ENCODE measurements around the gene PF4V1. TPM values are rescaled to one million over a fixed set of nuclear protein-coding genes. Genes with fewer than 3 reads are reported as not detected.

PF4V1 gene
- total and polyA plus RNA-seq, 9 of the 15 experiments (the other 6 are each of a cell fraction or from before 2014, with no cell fraction given) = not detected

GRCh38 chr4:73841243-73841925 lies 11.7 kb upstream of the PF4V1 start (continued):
- TF ChIP-seq E2F4 (CRISPR knock-in tag; IDR thresholded peaks at IDR 0.05; ENCODE audit: low read depth) (no peak), EZH2 (IDR thresholded peaks at IDR 0.05; ENCODE audit: borderline replicate concordance, low read depth, low read length) (no peak), TOE1 (IDR thresholded peaks at IDR 0.05; ENCODE audit: borderline replicate concordance) (no peak), TOE1 (CRISPR knock-in tag; IDR thresholded peaks at IDR 0.05; ENCODE audit: borderline replicate concordance, low read depth) (no peak)

- H3K9me3 ChIP-seq (replicated peaks; ENCODE audit: control insufficient read depth, insufficient read depth, low read depth, low read length) = no peaks in the 10 kb centered on the region
- no peaks in the 10 kb centered on the region for H3K27me3 ChIP-seq (ENCODE audit: control insufficient read depth in 2 of 2, insufficient read depth in 2 of 2, low read length in 2 of 2)
- no peak overlapping the region for H2AFZ ChIP-seq (ENCODE audit: low read depth, low read length)
- no peak for DNase-seq (ENCODE audit: extremely low read depth in 1 of 4, low spot score in 3 of 4)
- no TSS peak for BruUV-seq (replicated peaks)
- no peak overlapping the region for H3K27ac ChIP-seq (ENCODE audit: extremely low read depth, low read depth, low read length)
- H4K20me1 ChIP-seq (replicated peaks; ENCODE audit: control insufficient read depth, insufficient read depth, low read length) = no peaks in the 10 kb centered on the region
- H3K79me2 ChIP-seq (ENCODE audit: control insufficient read depth, insufficient read depth, low read length) = no peaks in the 10 kb centered on the region
- ATAC-seq = no peak
- no peak overlapping the region for H3K9ac ChIP-seq (ENCODE audit: insufficient read depth in 1 of 2, low read depth in 2 of 2, low read length in 2 of 2)
- no peaks in the 10 kb centered on the region for H3K9me1 ChIP-seq (ENCODE audit: control insufficient read depth, insufficient read depth, low read length)
- no peak overlapping the region for H3K4me3 ChIP-seq
- intact Hi-C loops (cut with micrococcal nuclease) (no loop called here), in situ Hi-C loops (cut with MboI) (no loop called here)
- H3K4me1 ChIP-seq (replicated peaks in 1 of 2; ENCODE audit: control insufficient read depth in 2 of 2, insufficient read depth in 2 of 2, low read length in 2 of 2) = peaks cover 0 to 5% of the 10 kb centered on the region in 2 experiments; a peak in 2 of 5 replicates
- no peak for FAIRE-seq
- H3K36me3 ChIP-seq (ENCODE audit: control insufficient read depth, insufficient read depth, low read length) = no peaks in the 10 kb centered on the region
- ChIA-PET CTCF (ENCODE audit: low intra/inter-chr PET ratio) (no interaction called here), POLR2A (no interaction called here)
- H3K4me2 ChIP-seq (ENCODE audit: insufficient read depth, low read length) = no peak overlapping the region
- TF ChIP-seq ARID3A (IDR thresholded peaks at IDR 0.05; ENCODE audit: borderline replicate concordance, low read depth, low read length) (no peak), ZNF655 (CRISPR knock-in tag; IDR thresholded peaks at IDR 0.05) (no peak), HES1 (IDR thresholded peaks at IDR 0.05; ENCODE audit: low read depth) (no peak), HNRNPK (IDR thresholded peaks at IDR 0.05; ENCODE audit: low read depth, low read length, poor library complexity, severe bottlenecking) (peak; percentile 71), HMG20A (CRISPR knock-in tag; conservative IDR thresholded peaks at IDR 0.05) (no peak), RUNX1 (IDR thresholded peaks at IDR 0.05; ENCODE audit: low read depth) (no peak), MYNN (IDR thresholded peaks at IDR 0.05) (no peak), MYNN (CRISPR knock-in tag; IDR thresholded peaks at IDR 0.05) (no peak), TAL1 (IDR thresholded peaks at IDR 0.05) (no peak), NFATC3 (IDR thresholded peaks at IDR 0.05) (no peak), RBM15 (IDR thresholded peaks at IDR 0.05; ENCODE audit: insufficient read depth, low read length) (no peak), BRCA1 (IDR thresholded peaks at IDR 0.05) (no peak), BRCA1 (CRISPR knock-in tag; IDR thresholded peaks at IDR 0.05) (no peak)
Observed at GRCh38 chr4:73842696-73843095, 10.4 kb upstream of the PF4V1 start.
